Measurements from ENCODE around the gene MIDN.

The MIDN gene

DNA sequence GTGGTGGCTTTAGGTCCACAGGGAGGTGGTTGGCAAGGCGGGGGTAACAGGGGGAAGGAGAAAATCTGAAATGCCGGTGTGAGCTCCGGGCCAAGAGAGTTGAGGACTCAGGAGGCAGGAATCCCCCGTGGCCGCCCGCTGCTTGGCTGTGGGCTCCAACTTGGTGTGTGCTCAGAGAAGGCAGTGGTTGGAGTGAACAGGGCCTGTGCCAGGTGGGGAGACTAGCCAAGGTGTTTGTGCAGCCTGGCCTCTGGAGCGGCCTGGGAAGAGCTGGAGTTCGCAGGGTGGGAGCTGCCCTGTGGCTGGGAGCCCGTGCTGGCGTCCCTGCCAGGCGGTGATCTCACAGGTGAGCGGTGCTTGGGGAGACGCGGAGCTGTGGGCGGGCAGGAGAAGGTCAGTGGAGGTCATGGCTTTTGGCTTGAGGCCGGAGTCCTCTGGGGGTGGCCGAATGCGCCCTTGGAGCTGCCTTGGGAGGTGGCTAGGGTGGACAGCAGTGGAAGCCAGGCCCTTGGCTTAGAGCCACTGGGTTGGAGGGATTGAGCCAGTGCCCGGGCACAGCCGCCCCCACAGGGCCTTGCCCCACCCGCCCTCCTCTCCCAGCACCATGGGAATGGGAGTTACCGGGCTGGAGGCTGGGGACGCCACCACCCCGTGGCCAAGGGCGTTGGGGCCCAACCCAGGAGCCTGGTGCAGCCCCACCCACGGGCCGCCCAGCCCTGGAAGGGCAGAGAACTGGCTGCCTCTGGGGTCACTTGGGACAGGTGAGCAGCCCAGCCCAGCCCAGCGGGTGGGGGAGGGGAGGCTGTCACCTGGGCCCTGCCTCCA is 13.6 kb downstream of the MIDN start:
- H3K27me3 ChIP-seq: no peaks in the 10 kb centered on the region
- TF ChIP-seq, protein P1, sequence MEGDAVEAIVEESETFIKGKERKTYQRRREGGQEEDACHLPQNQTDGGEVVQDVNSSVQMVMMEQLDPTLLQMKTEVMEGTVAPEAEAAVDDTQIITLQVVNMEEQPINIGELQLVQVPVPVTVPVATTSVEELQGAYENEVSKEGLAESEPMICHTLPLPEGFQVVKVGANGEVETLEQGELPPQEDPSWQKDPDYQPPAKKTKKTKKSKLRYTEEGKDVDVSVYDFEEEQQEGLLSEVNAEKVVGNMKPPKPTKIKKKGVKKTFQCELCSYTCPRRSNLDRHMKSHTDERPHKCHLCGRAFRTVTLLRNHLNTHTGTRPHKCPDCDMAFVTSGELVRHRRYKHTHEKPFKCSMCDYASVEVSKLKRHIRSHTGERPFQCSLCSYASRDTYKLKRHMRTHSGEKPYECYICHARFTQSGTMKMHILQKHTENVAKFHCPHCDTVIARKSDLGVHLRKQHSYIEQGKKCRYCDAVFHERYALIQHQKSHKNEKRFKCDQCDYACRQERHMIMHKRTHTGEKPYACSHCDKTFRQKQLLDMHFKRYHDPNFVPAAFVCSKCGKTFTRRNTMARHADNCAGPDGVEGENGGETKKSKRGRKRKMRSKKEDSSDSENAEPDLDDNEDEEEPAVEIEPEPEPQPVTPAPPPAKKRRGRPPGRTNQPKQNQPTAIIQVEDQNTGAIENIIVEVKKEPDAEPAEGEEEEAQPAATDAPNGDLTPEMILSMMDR (IDR thresholded peaks at IDR 0.05): no peak
- peaks cover 32% of the 10 kb centered on the region for H3K36me3 ChIP-seq
- H3K9me3 ChIP-seq: no peaks in the 10 kb centered on the region
- peak overlapping the region; percentile 100 for H3K27ac ChIP-seq
- peaks cover 81 to 86% of the 10 kb centered on the region in 2 experiments for H3K4me1 ChIP-seq (ENCODE audit: control insufficient read depth in 1 of 2, insufficient read depth in 1 of 2, low read depth in 1 of 2, low read length in 1 of 2)
- H3K4me3 ChIP-seq (ENCODE audit: low read depth in 1 of 2, low read length in 1 of 2): peak overlapping the region; percentile 71 to 72

GRCh38 chr19:1262623-1263123 is 14.3 kb downstream of the MIDN start:
- peak overlapping the region; percentile 71 to 72 for H3K4me3 ChIP-seq (ENCODE audit: low read depth in 1 of 2, low read length in 1 of 2)

DNA sequence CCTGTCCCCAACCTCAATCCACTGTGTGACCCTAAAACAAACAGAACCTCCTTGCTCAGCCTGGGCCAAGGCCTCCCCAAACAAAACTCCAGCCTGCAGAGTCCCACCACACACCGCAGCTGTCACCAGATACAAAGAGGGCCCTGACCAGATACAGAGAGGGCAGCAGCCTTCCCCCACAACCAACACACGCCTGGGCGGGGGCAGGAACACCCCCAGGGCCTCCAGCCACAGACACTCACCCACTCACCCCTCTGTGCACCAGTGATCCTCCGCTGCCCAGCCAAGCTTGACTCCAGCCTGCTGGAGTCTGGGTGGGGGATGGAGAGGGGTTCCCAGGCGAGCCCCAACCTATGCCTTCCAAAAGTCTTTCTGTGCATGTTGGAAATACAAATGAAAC is 14.8 kb downstream of the MIDN start:
- Histone ChIP-seq H3K27ac (peak overlapping the region; percentile 100), H3K36me3 (peaks cover 20% of the 10 kb centered on the region)

More at GRCh38 chr19:1262623-1263123, 14.3 kb downstream of the MIDN start:
- Histone ChIP-seq H3K4me1 (ENCODE audit: control insufficient read depth in 1 of 2, insufficient read depth in 1 of 2, low read depth in 1 of 2, low read length in 1 of 2) (peaks cover 81 to 86% of the 10 kb centered on the region in 2 experiments), H3K27ac (peak overlapping the region; percentile 100), H3K9me3 (no peaks in the 10 kb centered on the region), H3K27me3 (peaks cover 6% of the 10 kb centered on the region), H3K36me3 (peaks cover 25% of the 10 kb centered on the region)
- TF ChIP-seq, protein P1 (IDR thresholded peaks at IDR 0.05): no peak

DNA sequence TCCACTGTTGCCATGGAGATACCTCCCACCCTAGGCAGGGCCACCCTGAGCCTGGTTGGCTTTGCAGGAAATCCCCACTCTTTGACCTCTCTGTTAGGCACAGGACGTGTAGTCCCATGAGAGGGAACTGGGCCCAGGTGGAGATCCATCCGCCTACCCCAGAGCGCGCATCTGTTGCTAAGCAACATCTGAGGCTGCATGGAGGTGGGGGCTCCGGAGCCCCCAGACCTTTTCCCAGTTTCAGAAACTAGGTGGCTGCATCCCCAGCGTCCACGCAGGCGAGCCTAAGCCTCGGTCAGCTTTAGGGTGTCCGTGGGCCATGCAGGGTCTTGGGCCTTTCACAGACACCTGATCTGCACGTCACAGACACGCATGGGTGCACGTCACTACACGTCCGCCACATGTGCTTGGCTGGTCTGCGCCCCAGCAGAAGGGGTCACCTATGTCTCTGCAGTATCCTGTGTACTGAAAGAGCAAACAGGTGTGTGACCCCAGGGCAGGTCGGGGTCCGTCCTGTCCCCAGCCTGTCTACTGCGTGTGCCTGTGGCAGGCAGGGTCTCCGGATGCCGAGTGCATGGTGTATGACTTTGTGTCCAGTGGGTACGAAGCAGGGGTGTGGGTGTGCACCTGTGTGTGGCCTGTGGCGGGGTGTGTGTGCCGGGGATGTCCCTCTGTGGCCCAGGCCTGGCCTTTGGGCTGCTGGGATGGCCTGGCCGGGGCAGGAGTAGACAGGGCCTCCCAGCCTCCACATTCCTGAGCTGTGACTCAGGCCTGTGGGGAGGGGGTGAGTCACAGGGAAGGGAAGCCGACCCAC is 16.6 kb downstream of the MIDN start:
- TF ChIP-seq, protein P1 (IDR thresholded peaks at IDR 0.05): no peak
- peaks cover 8% of the 10 kb centered on the region for H3K27me3 ChIP-seq
- H3K27ac ChIP-seq: peak overlapping the region; percentile 90
- no peaks in the 10 kb centered on the region for H3K9me3 ChIP-seq
- H3K4me3 ChIP-seq (ENCODE audit: low read depth in 1 of 2, low read length in 1 of 2): no peak overlapping the region
- H3K4me1 ChIP-seq (ENCODE audit: control insufficient read depth in 1 of 2, insufficient read depth in 1 of 2, low read depth in 1 of 2, low read length in 1 of 2): peaks cover 75 to 81% of the 10 kb centered on the region in 2 experiments
- H3K36me3 ChIP-seq: peaks cover 5% of the 10 kb centered on the region

More for the DNA sequence above, 14.8 kb downstream of the MIDN start:
- TF ChIP-seq, protein P1 (IDR thresholded peaks at IDR 0.05): no peak
- peak overlapping the region in 1 of 2 experiments; percentile 72 for H3K4me3 ChIP-seq (ENCODE audit: low read depth in 1 of 2, low read length in 1 of 2)
- H3K9me3 ChIP-seq: no peaks in the 10 kb centered on the region
- peaks cover 8% of the 10 kb centered on the region for H3K27me3 ChIP-seq
- peaks cover 81 to 86% of the 10 kb centered on the region in 2 experiments for H3K4me1 ChIP-seq (ENCODE audit: control insufficient read depth in 1 of 2, insufficient read depth in 1 of 2, low read depth in 1 of 2, low read length in 1 of 2)

- Histone ChIP-seq H3K9me3 (no peaks in the 10 kb centered on the region), H3K27me3 (peaks cover 8% of the 10 kb centered on the region), H3K27ac (peak overlapping the region; percentile 90), H3K36me3 (peaks cover 5% of the 10 kb centered on the region), H3K4me1 (ENCODE audit: control insufficient read depth in 1 of 2, insufficient read depth in 1 of 2, low read depth in 1 of 2, low read length in 1 of 2) (peaks cover 75 to 81% of the 10 kb centered on the region in 2 experiments), H3K4me3 (ENCODE audit: low read depth in 1 of 2, low read length in 1 of 2) (peak overlapping the region; percentile 78 to 87)
- TF ChIP-seq, protein P1 (IDR thresholded peaks at IDR 0.05): no peak
These were observed 17.3 kb downstream of the MIDN start for GRCh38 chr19:1265615-1266128.

All from neutrophil (primary cell).